AG04450 (cell line): ENCODE results near the gene SLC39A3. TPM values are rescaled to one million over a fixed set of nuclear protein-coding genes. Genes with fewer than 3 reads are reported as not detected.

Experiments
- CTCF ChIA-PET: fragments of 300-600, 350-600 bp; formaldehyde crosslinking; extraction: SDS; loops from one replicate; lab custom pipeline; 2022; ENCODE audit warnings: antibody characterized with exemption, inconsistent platforms; lab: Charles Lee
- POLR2A ChIA-PET: fragments of 350-600 bp; formaldehyde crosslinking; extraction: SDS; loops from one replicate; lab custom pipeline; 2021; ENCODE audit warnings: antibody characterized with exemption, inconsistent platforms; lab: Yijun Ruan, JAX
- DNase-seq: peaks from one replicate; pipeline ENCODE4 v3.0.0-alpha.2; 2011; ENCODE audit warnings: low read depth, low spot score
- H3K27ac ChIP-seq: one replicate; pipeline ENCODE4 v1.5.1; 2012; ENCODE audit warnings: low read depth, low read length, control low read depth
- H3K27me3 ChIP-seq: one replicate; pipeline ENCODE4 v1.6.0; 2012; ENCODE audit warnings: low read length; ENCODE audit not compliant: control insufficient read depth, insufficient read depth
- H3K4me3 ChIP-seq: 2 replicates; pipeline ENCODE4 v1.5.1; 2011; ENCODE audit warnings: mild to moderate bottlenecking, low read depth, low read length, control low read depth
- H3K9me3 ChIP-seq: 2 replicates; pipeline ENCODE4 v1.5.1; 2012; ENCODE audit warnings: low read length; ENCODE audit not compliant: control insufficient read depth, insufficient read depth
- CTCF ChIP-seq: IDR thresholded peaks from 2 replicates; pipeline ENCODE4 v1.5.1; 2011; ENCODE audit warnings: low read depth, low read length, control low read depth, inconsistent platforms
- polyA plus RNA-seq: library from polyadenylated mRNA; depleted of rRNA; stranded (reverse); fragments of >200 nt; gene quantifications from 2 replicates; pipeline ENCODE4 v1.2.3, GENCODE V29; 2011

Gene SLC39A3
- polyA plus RNA-seq, 1 experiment: 27.9 TPM

DNA sequence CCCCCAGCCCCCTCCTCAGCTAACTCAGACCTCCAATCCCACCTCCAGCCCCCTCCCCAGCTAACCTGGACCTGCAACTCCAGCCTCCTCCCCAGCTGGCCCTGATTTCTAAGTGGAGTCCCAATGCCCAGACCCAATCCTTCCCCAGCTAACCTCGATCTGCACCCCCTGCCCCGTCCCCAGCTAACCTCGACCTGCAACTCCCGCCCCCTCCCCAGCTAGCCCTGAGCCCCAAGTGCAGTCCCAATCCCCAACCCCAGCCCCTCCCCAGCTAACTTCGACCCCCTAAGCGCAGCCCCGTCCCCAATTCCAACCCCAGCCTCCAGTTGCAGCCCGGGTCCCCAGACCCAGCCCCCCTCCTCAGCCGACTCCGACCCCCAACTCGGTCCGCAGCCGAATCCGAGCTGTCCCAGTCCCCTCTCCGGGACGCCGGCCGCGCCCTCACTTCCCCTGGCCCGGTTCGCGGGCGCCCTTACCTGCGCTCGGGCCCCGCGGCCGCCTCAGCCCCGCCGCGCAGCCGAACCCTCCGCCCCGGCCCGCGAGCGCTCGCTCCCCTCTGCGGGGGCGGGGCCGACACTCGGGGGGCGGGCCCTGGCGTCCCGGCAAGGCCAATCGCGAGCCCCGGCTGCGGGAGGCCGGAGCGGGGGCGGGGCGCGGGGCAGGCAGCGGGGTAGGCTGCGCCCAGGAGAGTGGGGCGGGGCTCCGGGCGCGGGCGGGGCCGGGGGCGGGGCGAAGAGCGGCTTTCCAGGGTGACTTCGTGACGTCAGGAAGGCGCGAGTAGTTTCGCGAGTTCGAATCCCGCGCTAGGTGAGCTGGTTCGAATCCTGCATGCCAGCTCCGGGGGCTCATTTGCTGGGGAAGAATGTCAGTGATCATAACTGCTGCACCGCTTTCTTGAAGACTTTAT, 37.4 kb downstream of the SLC39A3 start, which contains the start of gene GNG7:
TSS of gene GNG7 (minus strand) at position 525 of the 907 bp plus-strand sequence. CDS start 182,006 bp downstream, outside the sequence.
- TF ChIP-seq CTCF: no peak
- H3K27me3 ChIP-seq: peaks cover 27% of the 10 kb centered on the region
- ChIA-PET CTCF (interaction anchor here (1.0 kb wide), 1 partner anchor 65 kb away, joined by 4 read pairs; no protein-coding TSS in a partner anchor), POLR2A (interaction anchor here (0.6 kb wide), 1 partner anchor 302 kb away, joined by 3 read pairs; no protein-coding TSS in a partner anchor)
- peak within 1 kb of the TSS; percentile 59 for H3K4me3 ChIP-seq
- no peak within 1 kb of the TSS for H3K27ac ChIP-seq
- no peak for DNase-seq
- H3K9me3 ChIP-seq: no peaks in the 10 kb centered on the region

- H3K27ac ChIP-seq: no peak overlapping the region
- peaks cover 30% of the 10 kb centered on the region for H3K27me3 ChIP-seq
- DNase-seq: no peak
- ChIA-PET CTCF (interaction anchor here (0.6 to 1.0 kb wide), 2 partner anchors 65 to 314 kb away, joined by 3 to 4 read pairs; no protein-coding TSS in a partner anchor), POLR2A (no interaction called here)
- no peak overlapping the region for H3K4me3 ChIP-seq
- H3K9me3 ChIP-seq: no peaks in the 10 kb centered on the region
- no peak for TF ChIP-seq CTCF
Observed at GRCh38 chr19:2701361-2702169, 38.3 kb downstream of the SLC39A3 start.

DNA sequence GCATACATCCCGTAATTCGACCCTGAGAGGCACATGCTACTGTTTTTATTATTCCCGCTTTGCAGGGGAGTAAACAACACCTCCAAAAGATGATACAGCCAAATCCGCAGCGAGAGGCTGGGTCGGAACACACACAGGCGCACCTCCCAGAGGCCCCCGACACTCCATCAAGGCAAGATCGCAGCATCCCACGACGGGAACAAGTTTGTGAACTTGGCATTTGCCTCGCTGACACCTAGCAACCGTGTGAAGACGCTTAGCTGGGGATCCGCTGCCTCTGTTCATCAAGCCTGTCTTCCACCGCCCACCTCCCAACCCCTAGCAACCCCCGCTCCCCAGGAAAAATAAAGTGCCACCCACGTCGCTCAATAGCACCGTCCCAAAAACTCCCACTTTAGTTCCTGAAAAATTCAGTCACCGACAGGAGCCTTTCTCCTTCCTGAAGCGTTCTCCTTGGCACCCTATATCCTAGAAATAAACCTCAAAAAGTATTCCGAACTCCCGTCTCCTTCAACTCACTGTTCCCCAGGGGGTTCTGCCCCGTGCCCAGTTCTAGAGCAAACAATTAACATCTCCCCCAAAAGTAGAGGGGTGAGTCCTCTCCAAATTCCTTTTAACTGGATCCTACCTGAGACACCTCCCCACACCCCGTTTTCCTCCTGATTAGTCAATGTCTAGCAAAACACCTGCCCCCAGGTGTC, 39.0 kb downstream of the SLC39A3 start:
- no peak overlapping the region for H3K4me3 ChIP-seq
- H3K9me3 ChIP-seq: no peaks in the 10 kb centered on the region
- CTCF ChIA-PET: interaction anchor here (0.6 to 0.7 kb wide), 2 partner anchors 58 to 314 kb away, joined by 3 read pairs; no protein-coding TSS in a partner anchor
- peaks cover 30% of the 10 kb centered on the region for H3K27me3 ChIP-seq
- DNase-seq: no peak
- TF ChIP-seq CTCF: no peak
- POLR2A ChIA-PET: interaction anchor here (0.7 kb wide), 1 partner anchor 79 kb away, joined by 5 read pairs; no protein-coding TSS in a partner anchor
- no peak overlapping the region for H3K27ac ChIP-seq

DNA sequence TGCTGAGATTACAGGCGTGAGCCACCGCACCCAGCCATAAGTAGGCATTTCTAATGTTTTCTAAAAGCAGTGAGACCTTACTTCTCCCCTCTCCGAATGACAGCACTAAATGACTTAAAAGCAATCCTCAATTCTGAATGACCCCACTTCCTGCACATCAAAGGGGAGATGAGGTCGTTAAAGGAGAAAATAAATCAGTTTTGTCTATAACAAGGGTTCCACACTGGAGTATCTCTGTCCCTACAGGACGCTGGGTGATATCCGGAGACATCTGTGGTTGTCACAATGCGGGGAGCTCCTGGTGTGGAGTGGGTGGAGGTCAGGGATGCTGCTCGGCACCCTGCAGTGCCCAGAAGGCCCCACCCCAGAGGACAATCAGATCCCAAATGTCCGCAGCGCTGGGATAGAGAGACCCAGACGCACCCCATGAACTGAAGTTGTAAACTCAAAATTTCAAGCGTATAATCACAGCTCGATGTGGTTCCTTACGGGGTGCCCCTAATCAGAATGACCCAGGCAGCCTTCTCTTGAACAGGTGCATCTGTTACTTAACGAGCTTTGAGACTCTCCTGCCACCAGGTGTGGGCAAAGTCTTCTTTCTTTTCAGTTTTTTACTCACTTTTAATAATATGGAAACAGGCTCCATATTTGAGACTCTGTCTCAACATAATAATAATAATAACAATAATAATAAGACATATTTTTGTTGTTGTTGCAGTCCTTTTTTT, 40.2 kb downstream of the SLC39A3 start:
- no peak overlapping the region for H3K27ac ChIP-seq
- H3K9me3 ChIP-seq: no peaks in the 10 kb centered on the region
- no peak for TF ChIP-seq CTCF
- POLR2A ChIA-PET: interaction anchor here (0.7 kb wide), 1 partner anchor 80 kb away, joined by 5 read pairs; no protein-coding TSS in a partner anchor
- DNase-seq: no peak
- CTCF ChIA-PET: interaction anchor here (0.7 kb wide), 1 partner anchor 57 kb away, joined by 3 read pairs; no protein-coding TSS in a partner anchor
- H3K27me3 ChIP-seq: peaks cover 36% of the 10 kb centered on the region
- no peak overlapping the region for H3K4me3 ChIP-seq
